HG03095 (cell line): ENCODE data around the gene CXorf65.

ENCODE experiments used
- ATAC-seq: cut with Tn5 transposase; IDR thresholded peaks from one replicate; pipeline ENCODE4 v1.9.1; 2021; ENCODE audit warnings: moderate library complexity; ENCODE audit not compliant: unreplicated experiment

The CXorf65 gene

DNA sequence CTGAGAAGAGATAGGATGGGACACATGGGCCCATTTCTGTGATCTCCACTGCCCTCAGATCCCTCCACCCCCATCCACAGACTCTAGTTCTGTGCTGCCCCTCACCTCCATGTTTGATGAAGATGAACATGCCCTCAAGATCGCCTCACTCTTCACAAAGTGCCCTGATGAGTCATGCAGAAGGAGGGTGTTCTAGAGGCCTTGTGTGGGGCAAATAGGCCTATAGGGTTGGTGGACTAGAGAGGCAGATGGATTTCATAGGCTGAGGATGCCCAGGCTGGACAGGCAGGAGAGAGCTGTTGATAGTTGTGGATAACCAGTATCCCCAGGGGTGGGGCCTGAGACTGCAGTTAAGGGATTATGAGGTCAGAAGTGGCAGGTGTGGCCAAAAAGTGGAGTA lies at the start of gene CXorf65:
CXorf65 (minus strand) TSS at position 314 of the 400 bp plus-strand sequence; CDS start at position 130, 184 bp downstream.
- ATAC-seq: no peak

DNA sequence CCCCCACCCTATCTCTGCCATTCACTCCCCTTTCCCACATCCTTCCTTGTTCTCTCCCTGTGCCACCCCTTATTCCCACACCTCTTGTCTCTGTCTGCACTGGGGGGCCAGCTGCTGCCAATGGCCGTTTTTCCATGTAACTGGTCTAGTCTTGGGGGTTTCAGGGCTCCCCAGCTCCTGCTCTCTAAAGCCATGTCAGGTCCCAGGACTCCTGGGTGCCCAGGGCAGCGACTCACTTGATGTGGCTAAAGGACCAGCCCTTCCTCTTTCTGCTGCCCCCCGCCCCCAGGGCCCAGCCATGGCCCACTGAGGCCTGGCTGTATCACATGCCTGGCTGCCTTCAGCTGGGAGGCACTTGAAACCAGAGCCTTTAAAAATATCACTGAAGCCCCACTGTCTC lies 48.1 kb upstream of the CXorf65 start:
- ATAC-seq: no peak

DNA sequence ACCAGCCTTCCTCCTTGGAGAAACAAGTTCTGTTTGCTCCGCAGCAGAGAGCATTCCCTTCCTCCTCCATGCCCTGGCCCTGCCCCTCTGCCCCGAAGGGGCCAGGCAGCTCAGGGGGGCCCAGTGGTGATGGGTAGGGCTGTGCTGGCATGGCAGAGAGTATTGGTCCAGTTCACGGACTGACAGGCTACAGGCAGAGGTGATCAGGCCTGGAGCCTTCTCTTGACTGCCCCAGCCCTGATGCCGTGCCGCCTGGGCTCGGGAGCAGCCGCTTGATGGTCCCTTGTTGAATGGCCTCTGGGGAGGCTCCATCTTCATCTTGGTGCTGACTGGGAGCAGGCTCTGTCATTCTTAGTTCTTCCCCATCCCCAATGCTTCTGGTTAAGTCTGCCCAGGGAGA lies 47.7 kb upstream of the CXorf65 start:
- no peak for ATAC-seq

DNA sequence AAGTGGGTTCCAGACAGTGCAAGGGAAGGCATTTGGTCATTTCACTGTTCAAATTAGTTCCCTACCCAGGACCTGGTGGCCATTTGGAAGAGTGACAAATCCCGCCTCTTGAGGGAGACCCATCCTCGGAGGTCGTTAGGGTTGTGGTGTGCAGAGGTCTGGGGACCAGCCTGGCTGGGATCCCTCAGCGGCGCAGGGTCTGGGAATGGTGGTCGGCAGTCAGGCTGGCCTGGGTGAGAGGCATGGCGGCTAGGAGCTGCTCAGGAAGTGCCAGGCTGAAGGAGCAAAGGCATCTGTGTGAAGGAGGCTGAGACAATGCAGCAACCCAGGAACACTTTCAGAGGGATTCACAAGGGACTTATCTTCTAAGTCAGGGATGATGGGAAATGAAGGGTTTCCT lies 44.8 kb upstream of the CXorf65 start:
- no peak for ATAC-seq

DNA sequence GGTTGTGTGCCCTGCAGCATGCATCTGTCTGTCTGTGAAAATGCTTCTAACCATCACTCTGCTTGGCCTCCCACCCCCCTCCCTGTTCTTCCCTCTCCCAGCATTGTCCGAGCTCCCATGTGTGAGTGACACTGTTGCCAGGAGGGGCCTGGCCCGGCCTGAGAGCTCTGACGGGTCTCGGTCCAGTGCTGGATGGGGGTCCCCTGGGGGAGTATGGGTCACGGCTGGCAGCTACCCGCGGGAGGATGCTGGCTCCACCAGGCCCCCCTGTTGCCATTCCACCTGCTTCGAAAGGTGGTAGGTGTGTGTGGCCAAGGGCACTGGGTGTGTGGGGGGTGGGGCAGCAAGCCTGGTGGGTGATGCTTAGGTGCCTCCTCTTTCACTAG lies 41.7 kb upstream of the CXorf65 start:
- no peak for ATAC-seq

DNA sequence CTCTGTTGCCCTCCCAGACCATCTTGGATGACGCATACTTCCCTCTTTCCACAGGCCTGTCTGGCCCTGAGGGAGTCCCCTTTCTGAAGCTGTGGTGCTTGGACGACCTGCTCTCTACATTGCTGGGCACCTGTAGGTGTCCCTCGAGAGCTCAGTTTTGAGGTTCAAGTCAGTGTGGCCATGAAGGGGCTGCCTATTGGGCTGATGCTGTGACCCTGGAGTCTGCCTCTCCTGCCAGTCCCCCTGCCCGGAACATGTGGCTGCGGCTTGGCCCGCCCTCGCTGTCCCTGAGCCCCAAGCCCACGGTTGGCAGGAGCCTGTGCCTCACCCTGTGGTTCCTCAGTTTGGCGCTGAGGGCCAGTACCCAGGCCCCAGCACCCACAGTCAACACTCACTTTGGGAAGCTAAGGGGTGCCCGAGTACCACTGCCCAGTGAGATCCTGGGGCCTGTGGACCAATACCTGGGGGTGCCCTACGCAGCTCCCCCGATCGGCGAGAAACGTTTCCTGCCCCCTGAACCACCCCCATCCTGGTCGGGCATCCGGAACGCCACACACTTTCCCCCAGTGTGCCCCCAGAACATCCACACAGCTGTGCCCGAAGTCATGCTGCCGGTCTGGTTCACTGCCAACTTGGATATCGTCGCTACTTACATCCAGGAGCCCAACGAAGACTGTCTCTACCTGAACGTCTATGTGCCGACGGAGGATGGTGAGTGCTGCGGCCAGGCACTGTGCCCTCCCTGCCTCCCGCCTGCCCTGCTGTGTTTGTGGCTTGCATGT lies 41.1 kb upstream of the CXorf65 start:
- no peak for ATAC-seq

DNA sequence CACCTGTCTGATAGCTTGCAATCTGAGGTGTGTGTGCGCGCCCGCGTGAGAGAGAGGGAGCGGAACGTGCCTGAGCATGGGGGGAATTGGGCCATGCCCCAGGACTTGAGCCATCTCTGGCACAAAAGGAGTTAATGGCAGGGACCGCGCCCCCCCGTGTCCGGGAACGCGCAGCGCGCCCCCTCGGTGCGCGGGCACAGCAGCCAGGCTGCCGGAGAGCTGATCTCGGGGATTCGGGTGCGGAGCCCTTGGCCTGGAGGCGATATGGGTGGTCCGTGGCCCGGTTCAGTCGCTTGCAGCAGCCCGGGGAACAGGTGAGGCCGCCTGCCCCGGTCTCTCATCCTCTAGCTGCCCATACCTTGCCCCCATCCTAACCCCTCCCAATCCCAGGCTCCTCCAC lies 38.1 kb upstream of the CXorf65 start, which contains the start of gene NLGN3:
NLGN3 (plus strand) TSS at position 191 of the 400 bp plus-strand sequence. CDS start 2,909 bp downstream, outside the sequence.
- no peak for ATAC-seq

DNA sequence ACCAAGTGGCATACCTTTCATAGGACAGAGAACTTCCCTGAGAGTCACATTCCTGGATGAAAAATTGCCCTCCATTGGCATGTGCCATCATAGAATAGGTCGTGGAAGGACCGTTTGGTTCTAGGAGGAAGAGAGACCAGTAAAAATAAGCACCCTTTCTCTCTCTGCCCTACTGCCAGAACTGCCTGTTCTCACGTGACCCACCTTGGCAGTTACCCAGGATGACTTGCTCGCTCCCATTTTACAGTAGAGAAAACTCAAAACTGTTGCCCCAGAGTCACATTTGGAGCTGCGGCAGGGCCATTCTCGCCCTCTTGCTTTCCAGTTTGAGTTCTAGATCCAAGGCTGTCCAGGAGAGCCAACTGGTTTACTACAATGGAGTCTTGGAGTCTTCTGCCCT lies 37.0 kb upstream of the CXorf65 start:
- no peak for ATAC-seq

DNA sequence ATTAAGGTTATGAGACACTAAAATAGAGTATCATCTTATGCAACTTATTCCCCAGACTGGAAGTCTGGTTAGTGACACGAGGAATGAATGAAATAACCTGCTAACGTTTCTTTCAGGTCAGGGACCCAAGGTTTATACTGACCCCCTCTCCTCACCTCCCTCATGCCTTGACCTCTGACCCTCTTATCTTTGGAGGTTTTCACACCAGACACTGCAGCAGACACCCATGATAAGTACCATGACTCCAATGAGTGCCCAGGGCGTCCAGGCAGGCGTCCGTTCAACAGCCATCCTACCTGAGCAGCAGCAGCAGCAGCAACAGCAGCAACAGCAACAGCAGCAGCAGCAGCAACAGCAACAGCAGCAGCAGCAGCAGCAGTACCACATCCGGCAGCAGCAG lies 33.9 kb upstream of the CXorf65 start:
- no peak for ATAC-seq

DNA sequence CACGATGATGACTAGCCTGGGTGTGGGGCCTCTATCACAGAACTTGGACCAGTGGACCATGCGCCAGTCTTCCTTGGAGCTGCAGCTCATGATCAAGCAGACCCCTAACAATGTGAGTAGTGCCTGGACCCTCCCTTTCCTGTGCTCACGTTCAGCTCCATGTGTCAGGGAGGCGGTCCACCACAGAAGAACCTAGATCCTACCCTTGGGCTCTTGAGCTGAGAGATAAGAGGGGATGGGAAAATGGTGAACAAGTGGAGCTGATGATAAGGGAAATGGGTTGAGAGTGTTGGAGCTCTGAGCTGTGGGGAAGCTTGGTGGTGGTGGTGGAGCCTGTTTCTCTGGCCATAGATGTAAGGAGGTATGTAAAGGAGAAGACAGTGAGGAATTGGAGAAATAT lies 25.0 kb upstream of the CXorf65 start:
- ATAC-seq: no peak

DNA sequence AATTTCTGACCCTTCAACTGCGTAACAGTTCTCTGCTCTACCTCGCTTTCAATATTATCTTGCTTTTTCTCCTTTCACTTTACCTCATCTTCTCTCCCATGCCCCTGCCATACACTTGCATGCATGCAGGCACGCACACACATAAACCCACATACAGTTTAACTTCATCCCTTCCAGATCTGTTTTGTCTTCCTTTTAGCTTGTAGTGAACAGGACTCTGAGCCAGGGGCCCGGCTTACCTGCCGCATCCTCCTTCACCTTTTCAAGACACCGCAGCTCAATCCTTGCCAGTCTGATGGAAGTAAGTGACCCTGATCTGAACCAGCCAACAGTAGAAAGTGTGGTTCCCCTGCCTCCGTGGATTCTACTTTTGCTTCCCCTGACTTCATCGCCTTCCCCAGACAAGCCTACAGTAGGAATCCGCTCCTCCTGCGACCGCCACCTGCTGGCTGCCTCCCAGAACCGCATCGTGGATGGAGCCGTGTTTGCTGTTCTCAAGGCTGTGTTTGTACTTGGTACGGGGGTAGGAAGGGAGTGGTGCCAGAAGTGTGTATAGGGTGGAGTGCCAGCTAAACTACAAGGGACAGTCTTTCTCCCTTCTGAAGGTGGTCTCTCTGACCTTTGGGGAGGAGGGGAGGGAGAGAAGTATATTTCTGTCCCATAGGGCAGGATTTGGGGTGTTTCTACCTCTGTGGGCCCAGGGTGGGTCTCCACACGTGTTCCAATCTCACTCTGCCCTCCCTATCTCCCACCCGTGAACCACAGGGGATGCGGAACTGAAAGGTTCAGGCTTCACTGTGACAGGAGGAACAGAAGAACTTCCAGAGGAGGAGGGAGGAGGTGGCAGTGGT lies 22.6 kb upstream of the CXorf65 start:
- peak; percentile 64 for ATAC-seq

DNA sequence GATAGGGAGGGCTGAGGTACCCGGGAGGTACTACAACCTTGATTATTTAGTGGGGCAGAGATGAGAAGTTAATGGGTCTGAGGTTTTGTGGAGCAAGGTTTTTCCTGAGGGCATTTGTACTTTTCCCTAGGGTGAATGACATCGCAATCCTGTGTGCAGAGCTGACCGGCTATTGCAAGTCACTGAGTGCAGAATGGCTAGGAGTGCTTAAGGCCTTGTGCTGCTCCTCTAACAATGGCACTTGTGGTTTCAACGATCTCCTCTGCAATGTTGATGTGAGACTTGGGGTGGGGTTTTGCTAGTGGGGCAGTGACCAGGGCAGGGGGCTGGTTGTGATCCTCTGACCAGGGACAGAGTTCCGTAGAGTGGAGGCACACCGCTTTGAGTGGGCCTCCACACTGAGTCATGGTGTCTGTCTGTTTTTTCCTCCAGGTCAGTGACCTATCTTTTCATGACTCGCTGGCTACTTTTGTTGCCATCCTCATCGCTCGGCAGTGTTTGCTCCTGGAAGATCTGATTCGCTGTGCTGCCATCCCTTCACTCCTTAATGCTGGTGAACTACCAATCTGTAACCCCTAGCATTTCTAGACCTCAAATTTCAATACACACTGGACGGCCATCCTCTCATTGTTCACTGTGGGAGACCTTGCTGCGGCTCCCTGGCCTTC lies 21.8 kb upstream of the CXorf65 start:
- no peak for ATAC-seq

DNA sequence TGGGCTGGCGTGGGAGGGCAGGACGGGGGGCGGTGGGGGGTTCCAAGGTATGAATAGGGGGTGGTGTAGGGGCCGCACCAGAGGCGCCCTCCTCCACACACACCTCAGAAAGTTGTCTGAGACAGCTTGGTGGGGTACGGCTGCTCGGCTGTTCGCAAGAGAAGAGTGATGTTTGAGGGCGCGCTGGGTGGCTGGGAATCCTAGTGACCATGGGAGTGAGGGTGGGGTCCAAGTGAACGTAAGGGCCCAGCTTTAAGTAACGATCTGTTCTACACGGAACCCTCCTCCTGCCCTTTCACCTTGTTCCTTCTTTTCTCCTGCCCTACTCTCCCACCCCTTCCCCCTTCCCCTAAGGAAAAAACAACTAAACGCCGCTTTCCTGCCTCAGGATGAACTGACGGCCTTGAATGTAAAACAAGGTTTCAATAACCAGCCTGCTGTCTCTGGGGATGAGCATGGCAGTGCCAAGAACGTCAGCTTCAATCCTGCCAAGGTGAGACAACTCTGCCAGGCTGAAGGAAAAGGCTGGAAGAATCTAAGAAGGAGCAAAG lies 12.5 kb upstream of the CXorf65 start:
- ATAC-seq: no peak

DNA sequence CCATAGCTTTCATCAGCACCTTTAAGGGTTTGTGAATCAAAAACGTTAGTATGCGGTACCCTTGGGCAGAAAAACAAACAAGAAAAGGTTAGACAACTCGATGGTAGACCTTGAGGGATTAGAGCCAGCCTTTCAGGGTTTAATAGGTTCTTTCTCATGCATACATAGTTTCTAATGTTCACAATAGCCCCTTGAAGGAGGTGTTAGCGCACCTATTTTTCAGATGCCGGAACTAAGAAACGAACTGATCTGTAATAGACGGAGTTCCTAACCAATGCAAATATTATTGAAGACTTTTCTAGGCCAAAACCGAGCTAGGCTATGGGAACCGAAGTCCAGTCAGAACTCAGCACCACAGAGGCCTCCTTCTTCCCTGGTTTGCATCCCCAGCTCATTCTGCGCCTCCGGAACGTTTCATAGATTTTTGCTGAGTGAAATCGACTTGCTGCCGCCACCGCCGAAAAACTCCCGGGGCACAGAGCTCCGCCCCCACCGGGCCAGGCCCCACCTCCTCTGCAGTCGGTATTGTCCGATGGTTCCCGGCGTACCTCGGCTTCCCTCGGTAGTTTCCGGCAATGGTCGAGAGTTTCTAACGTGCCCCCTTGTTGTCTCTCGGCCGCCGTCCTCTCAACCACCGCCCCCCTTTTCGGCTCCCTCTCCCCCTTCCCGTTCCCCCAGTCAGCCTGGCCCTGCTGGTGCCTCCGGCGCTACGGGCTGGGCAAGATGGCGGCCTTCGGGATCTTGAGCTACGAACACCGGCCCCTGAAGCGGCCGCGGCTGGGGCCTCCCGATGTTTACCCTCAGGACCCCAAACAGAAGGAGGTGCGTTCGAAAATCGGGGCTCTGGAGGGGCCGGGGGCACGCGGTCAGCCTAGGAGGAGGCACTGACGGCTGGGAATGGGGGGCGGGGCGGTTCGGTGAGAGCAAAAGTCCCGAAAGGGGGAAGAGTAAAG lies 11.8 kb upstream of the CXorf65 start, which contains the start of gene MED12:
MED12 (plus strand) TSS at position 565 of the 953 bp plus-strand sequence; CDS start at position 724, 159 bp downstream.
- peak; percentile 93 for ATAC-seq

DNA sequence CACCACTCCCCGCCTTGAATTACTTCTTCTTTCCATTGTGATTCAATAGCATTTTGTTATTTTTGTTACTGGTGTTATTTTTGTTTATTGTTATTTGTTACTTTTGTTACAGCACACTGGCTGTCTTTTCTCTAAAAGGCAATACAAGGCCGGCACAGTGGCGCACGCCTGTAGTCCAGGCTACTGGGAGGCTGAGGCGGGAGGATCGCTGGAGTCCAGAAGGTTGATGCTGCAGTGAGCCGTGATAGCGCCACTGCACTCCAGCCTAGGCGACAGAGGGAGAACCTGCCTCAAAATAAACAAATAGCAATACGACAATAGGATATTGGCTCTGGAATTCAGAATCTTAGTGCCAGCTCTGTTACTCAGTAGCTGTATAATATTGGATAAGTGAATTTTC lies 10.8 kb upstream of the CXorf65 start:
- ATAC-seq: no peak

DNA sequence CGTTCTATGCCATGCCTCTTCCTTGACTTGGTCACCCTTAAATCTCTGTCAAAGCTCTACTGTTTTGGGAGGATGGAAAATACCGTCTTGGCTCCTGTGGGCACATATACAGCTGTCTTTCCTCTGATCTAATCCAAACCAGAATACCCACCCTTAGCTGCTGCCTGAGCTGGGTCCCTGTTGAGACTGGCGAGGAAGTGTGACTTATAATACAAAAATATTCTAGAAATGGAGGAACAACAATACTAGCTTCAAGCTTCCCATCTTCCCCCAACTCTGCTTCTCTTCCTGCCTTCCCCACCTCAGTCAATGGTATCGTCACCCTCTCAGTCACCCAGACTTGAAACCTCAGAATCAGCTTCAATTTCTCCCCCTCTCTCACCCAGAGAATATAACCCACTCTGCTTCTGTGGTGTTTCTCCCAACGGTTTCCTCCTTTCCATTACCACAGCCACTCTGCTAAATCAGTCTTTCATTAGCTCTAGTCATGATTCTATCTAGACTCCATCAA lies 5.4 kb upstream of the CXorf65 start:
- ATAC-seq: peak; percentile 25

DNA sequence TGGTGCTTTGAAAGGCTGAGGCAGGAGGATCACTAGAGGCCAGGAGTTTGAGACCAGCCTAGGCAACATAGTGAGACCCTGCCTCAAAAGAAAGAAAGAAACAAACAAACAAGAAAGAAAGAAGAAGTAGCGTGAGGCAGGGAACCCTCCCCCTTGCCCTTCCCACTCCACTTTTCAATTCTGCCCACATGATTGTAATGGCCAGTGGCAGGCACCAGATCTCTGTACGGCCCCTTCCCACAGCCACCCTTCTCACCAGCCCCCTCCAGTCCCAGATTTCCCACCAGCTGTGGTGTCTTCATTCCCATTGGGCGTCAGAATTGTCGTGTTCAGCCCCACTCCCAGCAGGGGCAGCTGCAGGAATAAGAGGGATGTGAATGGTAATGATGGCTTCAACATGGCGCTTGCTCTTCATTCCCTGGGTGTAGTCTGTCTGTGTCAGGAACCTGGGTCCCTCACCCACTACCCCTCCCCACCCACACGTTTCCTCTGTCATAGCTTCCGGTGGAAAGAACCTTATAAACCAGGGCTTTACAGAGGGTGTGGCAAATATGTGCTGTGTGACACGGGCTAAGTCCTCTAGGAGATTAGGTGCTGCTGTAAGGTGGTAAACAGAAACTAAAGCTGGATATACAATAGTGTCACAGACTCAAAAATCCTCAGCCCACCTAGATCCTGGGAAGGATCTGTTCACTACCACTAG lies 4.8 kb upstream of the CXorf65 start, which contains the start of gene IL2RG:
IL2RG (minus strand) TSS at position 437 of the 703 bp plus-strand sequence; CDS start at position 399, 38 bp downstream.
- ATAC-seq: peak; percentile 89

DNA sequence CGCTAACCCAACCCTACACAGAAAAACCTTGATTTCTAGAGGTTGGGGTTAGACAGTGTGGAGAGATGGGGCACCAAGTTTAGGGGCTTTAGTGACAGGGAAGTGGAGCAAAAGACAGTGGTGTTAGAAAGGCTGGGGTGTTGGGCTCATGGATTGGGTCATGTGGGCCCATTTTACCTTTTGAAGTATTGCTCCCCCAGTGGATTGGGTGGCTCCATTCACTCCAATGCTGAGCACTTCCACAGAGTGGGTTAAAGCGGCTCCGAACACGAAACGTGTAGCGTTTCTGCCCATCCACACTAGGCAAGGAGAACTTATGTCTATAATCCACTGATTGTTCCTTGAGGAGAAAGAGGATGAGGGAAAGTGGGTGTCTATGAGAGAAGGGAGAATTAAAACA lies 2.5 kb upstream of the CXorf65 start:
- no peak for ATAC-seq
